Neuronal stem cell (in vitro differentiated cells): ENCODE results near the gene B3GAT3. TPM values are rescaled to one million over a fixed set of nuclear protein-coding genes. Genes with fewer than 3 reads are reported as not detected.

Experiments
- DNase-seq: peaks from one replicate; pipeline ENCODE4 v3.0.0-alpha.2; 2013; ENCODE audit warnings: low spot score
- H2AFZ ChIP-seq: one replicate; pipeline ENCODE4 v1.6.1; 2013; ENCODE audit warnings: mild to moderate bottlenecking, low read length, inconsistent platforms
- H2AK5ac ChIP-seq: 2 replicates; pipeline ENCODE4 v1.6.1; 2013; ENCODE audit warnings: low read depth, mild to moderate bottlenecking, inconsistent platforms, low read length, moderate library complexity, mixed read lengths
- H2BK120ac ChIP-seq: 2 replicates; pipeline ENCODE4 v1.6.1; 2013; ENCODE audit warnings: low read depth, mild to moderate bottlenecking, inconsistent platforms, low read length, moderate library complexity, mixed read lengths
- H2BK12ac ChIP-seq: one replicate; pipeline ENCODE4 v1.6.1; 2013; ENCODE audit warnings: low read length, inconsistent platforms
- H2BK15ac ChIP-seq: 2 replicates; pipeline ENCODE4 v1.6.1; 2013; ENCODE audit warnings: mild to moderate bottlenecking, low read length, inconsistent platforms, mixed read lengths
- H2BK5ac ChIP-seq: one replicate; pipeline ENCODE4 v1.6.1; 2013; ENCODE audit warnings: inconsistent platforms, mild to moderate bottlenecking, low read length, moderate library complexity
- H3K14ac ChIP-seq: one replicate; pipeline ENCODE4 v1.6.1; 2013; ENCODE audit warnings: low read length, inconsistent platforms
- H3K18ac ChIP-seq: 2 replicates; pipeline ENCODE4 v1.6.1; 2013; ENCODE audit warnings: low read length, inconsistent platforms
- H3K23ac ChIP-seq: 2 replicates; pipeline ENCODE4 v1.6.1; 2013; ENCODE audit warnings: low read depth, mild to moderate bottlenecking, mixed read lengths, low read length, inconsistent platforms; ENCODE audit not compliant: poor library complexity
- H3K27ac ChIP-seq: replicated peaks from 3 replicates; pipeline ENCODE4 v1.5.1; 2013; ENCODE audit warnings: low read length, inconsistent platforms
- H3K27me3 ChIP-seq, 3 experiments: 2 replicates each; pipeline ENCODE4 v1.6.1; 2013; ENCODE audit warnings: low read length in 3 of 3, mild to moderate bottlenecking in 2 of 3, inconsistent platforms in 1 of 3, low read depth in 1 of 3, mixed read lengths in 1 of 3, moderate library complexity in 1 of 3; ENCODE audit not compliant: control insufficient read depth in 3 of 3, insufficient read depth in 3 of 3
- H3K36me3 ChIP-seq, 2 donors: replicated peaks in 1 of 2; 2 replicates each; pipeline ENCODE4 v1.6.1; 2013; ENCODE audit warnings: low read length in 2 of 2; ENCODE audit not compliant: control insufficient read depth in 2 of 2, insufficient read depth in 2 of 2
- H3K4ac ChIP-seq: 2 replicates; pipeline ENCODE4 v1.6.1; 2013; ENCODE audit warnings: inconsistent platforms, mild to moderate bottlenecking, low read length, moderate library complexity
- H3K4me1 ChIP-seq, 2 donors: 1 replicate in 1 of 2; 2 replicates in 1 of 2; pipeline ENCODE4 v1.6.1; 2013; ENCODE audit warnings: low read length in 2 of 2, low read depth in 1 of 2; ENCODE audit not compliant: control insufficient read depth in 2 of 2, insufficient read depth in 1 of 2
- H3K4me2 ChIP-seq: one replicate; pipeline ENCODE4 v1.6.1; 2013; ENCODE audit warnings: mild to moderate bottlenecking, low read length, inconsistent platforms; ENCODE audit not compliant: insufficient read depth, poor library complexity, severe bottlenecking
- H3K4me3 ChIP-seq, 2 donors: 2 replicates each; pipeline ENCODE4 v1.5.1; 2013; ENCODE audit warnings: low read length in 2 of 2, mild to moderate bottlenecking in 2 of 2, inconsistent platforms in 1 of 2, moderate library complexity in 1 of 2
- H3K79me1 ChIP-seq: one replicate; pipeline ENCODE4 v1.6.1; 2013; ENCODE audit warnings: low read depth, mild to moderate bottlenecking, inconsistent platforms, low read length, moderate library complexity
- H3K9ac ChIP-seq: one replicate; pipeline ENCODE4 v1.6.1; 2013; ENCODE audit warnings: mild to moderate bottlenecking, low read depth, low read length, inconsistent platforms; ENCODE audit not compliant: poor library complexity
- H3K9me3 ChIP-seq, 2 donors: replicated peaks in 1 of 2; 2 replicates each; pipeline versions ENCODE3 to v1.6.1; 2013; ENCODE audit warnings: low read length in 2 of 2, mild to moderate bottlenecking in 2 of 2, inconsistent platforms in 1 of 2, low read depth in 1 of 2, mixed read lengths in 1 of 2, moderate library complexity in 1 of 2; ENCODE audit not compliant: control insufficient read depth in 2 of 2, insufficient read depth in 1 of 2
- H4K8ac ChIP-seq: one replicate; pipeline ENCODE4 v1.6.1; 2013; ENCODE audit warnings: low read depth, mild to moderate bottlenecking, inconsistent platforms, low read length, moderate library complexity
- H4K91ac ChIP-seq: one replicate; pipeline ENCODE4 v1.6.1; 2013; ENCODE audit warnings: low read length, low read depth, mild to moderate bottlenecking, inconsistent platforms; ENCODE audit not compliant: poor library complexity
- WGBS, 2 donors: extraction: QIAGEN DNeasy Blood & Tissue Kit; methylation state at CpG; one replicate each; pipeline ENCODE4 v1.1.7; 2013; ENCODE audit warnings: missing lambda C conversion rate in 2 of 2, mixed read lengths in 1 of 2; ENCODE audit not compliant: insufficient read length in 2 of 2, insufficient replicate concordance in 1 of 2; ENCODE audit errors: extremely low coverage in 2 of 2; 5-methylcytosine and 5-hydroxymethylcytosine counted together
- polyA plus RNA-seq, 2 experiments: library from polyadenylated mRNA; stranded (reverse); fragments of 200-250 nt; gene quantifications; one replicate each; pipeline ENCODE4 v1.2.3, GENCODE V29; 2013

B3GAT3 gene
- polyA plus RNA-seq (2013, experiment 1 of 2) = 30.5 TPM
- polyA plus RNA-seq (2013, experiment 2 of 2) = 30.4 TPM

DNA sequence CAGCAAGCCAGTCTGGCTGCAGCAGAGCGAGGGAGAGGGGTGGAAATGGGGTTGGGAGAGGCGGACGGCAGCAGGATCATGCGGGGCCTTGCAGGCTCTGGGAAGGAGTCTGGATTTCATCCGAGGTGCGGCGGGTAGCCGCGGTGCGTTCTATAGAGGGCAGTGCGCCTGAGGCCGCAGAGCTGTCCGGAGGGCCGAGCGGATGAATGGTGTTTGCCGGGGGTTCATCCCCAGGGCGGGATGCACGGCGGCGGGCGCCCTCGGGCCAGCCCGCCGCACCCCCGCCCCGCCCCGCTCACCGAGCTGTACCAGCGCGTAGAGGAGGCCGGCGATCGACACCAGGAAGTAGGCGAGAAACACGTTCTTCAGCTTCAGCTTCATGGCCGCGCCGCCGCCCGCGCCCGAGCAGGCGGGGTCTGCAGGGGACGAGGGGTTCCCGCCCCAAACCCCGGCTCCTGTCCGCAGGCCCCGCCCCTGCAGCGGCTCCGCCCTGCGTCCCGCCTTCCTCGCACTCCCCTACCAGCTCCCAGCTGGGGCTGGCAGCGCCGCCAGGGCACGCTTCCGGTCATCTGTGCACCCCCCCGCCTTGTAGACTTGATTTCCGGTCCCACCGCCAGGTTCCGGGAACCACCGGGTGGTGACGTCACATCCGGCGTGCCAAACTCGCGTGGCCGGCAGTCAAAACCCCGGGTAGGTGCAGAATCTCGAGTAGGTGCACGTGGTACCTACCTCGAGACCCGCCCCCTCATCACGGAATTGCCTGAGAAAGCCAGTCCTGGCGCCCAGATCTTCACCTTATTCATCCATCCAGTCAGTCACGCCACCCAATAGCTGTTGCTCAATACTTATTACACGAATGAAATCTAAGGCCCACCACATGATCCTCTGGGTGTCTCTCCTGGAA, at the start of gene B3GAT3:
TSS of gene B3GAT3 (minus strand) at position 420 of the 904 bp plus-strand sequence. CDS start at position 381, 39 bp downstream.
- no peak within 1 kb of the TSS for H4K8ac ChIP-seq
- H2BK120ac ChIP-seq = peak within 1 kb of the TSS; percentile 47
- H2AFZ ChIP-seq = peak within 1 kb of the TSS; percentile 88
- no peak within 1 kb of the TSS for H3K14ac ChIP-seq
- H3K36me3 ChIP-seq = peaks cover 22 to 51% of the 10 kb centered on the region in 2 donors
- WGBS, 2 donors = no CpG with 5 or more reads among the region's 77 CpGs
- peak within 1 kb of the TSS; percentile 66 for H3K27ac ChIP-seq
- H2BK15ac ChIP-seq = no peak within 1 kb of the TSS
- H3K18ac ChIP-seq = peak within 1 kb of the TSS; percentile 87
- DNase-seq = peak; percentile 95
- H3K9me3 ChIP-seq = no peaks in the 10 kb centered on the region
- peak within 1 kb of the TSS; percentile 91 for H2BK5ac ChIP-seq
- peaks cover 2% of the 10 kb centered on the region for H3K79me1 ChIP-seq
- no peak within 1 kb of the TSS for H2AK5ac ChIP-seq
- H3K4ac ChIP-seq = no peak within 1 kb of the TSS
- H3K4me3 ChIP-seq = peak within 1 kb of the TSS; percentile 64 to 81
- H3K4me2 ChIP-seq = peak within 1 kb of the TSS; percentile 74
- H3K9ac ChIP-seq = peak within 1 kb of the TSS; percentile 94
- H3K4me1 ChIP-seq = peaks cover 3% of the 10 kb centered on the region in 2 donors
- H4K91ac ChIP-seq = no peak within 1 kb of the TSS
- no peaks in the 10 kb centered on the region for H3K27me3 ChIP-seq
- H3K23ac ChIP-seq = peak within 1 kb of the TSS; percentile 66
- no peak within 1 kb of the TSS for H2BK12ac ChIP-seq

DNA sequence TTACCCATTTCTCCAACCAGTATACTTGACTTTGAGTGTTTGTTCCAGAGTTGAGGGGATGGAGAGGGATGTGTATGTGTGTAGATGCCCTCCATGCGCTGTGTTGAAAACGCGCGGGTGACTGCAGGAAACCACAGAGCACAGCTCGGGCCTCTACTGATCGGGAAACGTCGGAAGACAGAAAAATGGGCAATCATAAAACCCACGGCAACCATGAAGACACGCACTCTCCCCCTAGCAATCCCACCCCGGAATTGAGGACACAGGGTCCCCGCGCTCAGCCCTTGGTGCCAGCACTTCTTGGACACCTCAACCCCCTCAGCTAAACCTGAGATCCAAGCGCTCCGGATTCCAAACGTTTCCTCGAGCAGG, 49.4 kb upstream of the B3GAT3 start:
- H2BK5ac ChIP-seq = no peak overlapping the region
- no peak overlapping the region for H3K9ac ChIP-seq
- H2BK120ac ChIP-seq = peak overlapping the region; percentile 9
- no peak overlapping the region for H2BK15ac ChIP-seq
- H2BK12ac ChIP-seq = no peak overlapping the region
- no peak overlapping the region for H4K8ac ChIP-seq
- H3K79me1 ChIP-seq = peaks cover 8% of the 10 kb centered on the region
- no peaks in the 10 kb centered on the region for H3K27me3 ChIP-seq
- H3K4me1 ChIP-seq = peaks cover 3 to 10% of the 10 kb centered on the region in 2 donors
- no peak overlapping the region for H2AK5ac ChIP-seq
- peak overlapping the region; percentile 91 for H2AFZ ChIP-seq
- H3K4me3 ChIP-seq = peak overlapping the region; percentile 84 to 96
- H3K4me2 ChIP-seq = peak overlapping the region; percentile 94
- H3K4ac ChIP-seq = no peak overlapping the region
- no peaks in the 10 kb centered on the region for H3K9me3 ChIP-seq
- H4K91ac ChIP-seq = no peak overlapping the region
- no CpG with 5 or more reads among the region's 17 CpGs for WGBS, 2 donors
- H3K18ac ChIP-seq = no peak overlapping the region
- no peak overlapping the region for H3K14ac ChIP-seq
- peak overlapping the region; percentile 89 for H3K27ac ChIP-seq
- DNase-seq = no peak
- H3K23ac ChIP-seq = peak overlapping the region; percentile 50
- peaks cover 16 to 48% of the 10 kb centered on the region in 2 donors for H3K36me3 ChIP-seq

DNA sequence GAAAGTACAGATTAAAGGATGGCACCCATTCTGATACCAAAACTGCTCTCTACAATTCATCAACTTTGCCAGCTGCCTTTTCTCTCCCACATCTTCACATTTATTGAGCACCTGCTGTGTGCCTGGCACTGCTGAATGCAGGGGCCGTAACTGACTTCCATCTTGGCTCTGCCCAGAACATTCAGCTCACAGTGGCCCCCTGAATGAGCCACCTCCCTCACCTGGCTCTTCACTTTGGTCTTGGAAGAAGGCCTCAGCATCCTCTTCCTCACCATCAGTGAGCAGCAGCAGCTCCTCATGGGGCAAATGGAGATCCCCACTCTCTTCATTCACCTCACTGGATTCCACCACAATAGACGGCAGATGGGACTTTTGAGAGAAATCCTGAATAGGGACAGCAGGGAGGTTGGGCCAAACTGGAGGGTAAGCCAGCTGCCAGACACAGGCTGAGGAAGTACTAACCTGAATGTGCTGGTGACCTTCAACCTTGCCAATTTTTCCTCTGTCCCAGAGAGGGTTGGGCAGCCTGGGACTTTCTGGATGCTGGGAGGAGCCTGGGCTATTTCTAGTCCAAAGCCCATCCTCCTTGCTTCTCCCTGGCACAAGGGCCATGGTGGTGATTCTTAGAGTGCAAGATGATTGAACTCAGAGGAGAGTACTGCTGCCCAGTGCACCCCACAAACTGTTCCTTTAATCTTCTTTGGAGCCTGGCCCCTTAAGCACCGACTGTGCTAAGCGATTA, 47.8 kb upstream of the B3GAT3 start:
- Histone ChIP-seq H4K91ac (no peak overlapping the region), H2BK5ac (no peak overlapping the region), H2AFZ (no peak overlapping the region), H3K4me1 (peaks cover 4 to 12% of the 10 kb centered on the region in 2 donors), H3K27ac (peak overlapping the region; percentile 34), H3K23ac (no peak overlapping the region), H4K8ac (no peak overlapping the region), H2AK5ac (no peak overlapping the region), H3K36me3 (peaks cover 15 to 43% of the 10 kb centered on the region in 2 donors), H2BK120ac (no peak overlapping the region), H3K4ac (no peak overlapping the region), H3K27me3 (no peaks in the 10 kb centered on the region), H3K18ac (no peak overlapping the region), H3K14ac (no peak overlapping the region), H2BK15ac (no peak overlapping the region), H3K79me1 (peaks cover 14% of the 10 kb centered on the region), H3K9ac (no peak overlapping the region), H3K4me3 (no peak overlapping the region), H2BK12ac (no peak overlapping the region), H3K4me2 (no peak overlapping the region), H3K9me3 (no peaks in the 10 kb centered on the region)
- no CpG with 5 or more reads among the region's 4 CpGs for WGBS, 2 donors
- DNase-seq = no peak

DNA sequence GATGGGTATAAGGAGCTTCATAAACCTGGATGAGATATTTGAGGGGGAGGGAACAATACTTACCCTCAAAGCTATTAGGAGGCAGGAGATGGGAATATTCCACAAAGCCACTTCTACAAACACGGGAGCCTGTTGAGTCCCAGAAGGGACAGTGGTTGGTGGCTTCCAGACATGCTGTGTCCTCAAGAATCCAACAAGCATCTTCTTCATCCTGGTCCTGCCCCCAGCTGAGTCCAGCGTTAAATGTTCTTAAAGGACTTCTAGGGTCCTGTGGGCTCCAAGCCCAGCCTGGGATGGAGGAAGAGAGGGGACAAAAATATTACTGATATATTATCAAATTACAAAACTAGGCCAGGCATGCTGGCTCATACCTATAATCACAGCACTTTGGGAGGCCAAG, 45.7 kb upstream of the B3GAT3 start:
- Histone ChIP-seq H4K91ac (no peak overlapping the region), H3K14ac (no peak overlapping the region), H3K4me1 (peaks cover 4 to 12% of the 10 kb centered on the region in 2 donors), H2AFZ (no peak overlapping the region), H2BK120ac (no peak overlapping the region), H3K23ac (no peak overlapping the region), H3K4me2 (no peak overlapping the region), H3K4ac (no peak overlapping the region), H2BK5ac (no peak overlapping the region), H3K79me1 (peaks cover 14% of the 10 kb centered on the region), H4K8ac (no peak overlapping the region), H3K9me3 (no peaks in the 10 kb centered on the region), H3K9ac (no peak overlapping the region), H3K4me3 (no peak overlapping the region), H3K18ac (no peak overlapping the region), H3K36me3 (peaks cover 14 to 31% of the 10 kb centered on the region in 2 donors), H2BK12ac (no peak overlapping the region), H3K27ac (no peak overlapping the region), H3K27me3 (no peaks in the 10 kb centered on the region), H2AK5ac (no peak overlapping the region), H2BK15ac (no peak overlapping the region)
- DNase-seq = no peak
- WGBS, 2 donors = no CpG with 5 or more reads among the region's 2 CpGs
